ENCODE results near the gene FRMD5.
"Not testable (repeated sequence)": the region's sequence is repeated elsewhere in the genome, so short reads cannot be mapped to it uniquely, and the experiment has no call there.

The FRMD5 gene

DNA sequence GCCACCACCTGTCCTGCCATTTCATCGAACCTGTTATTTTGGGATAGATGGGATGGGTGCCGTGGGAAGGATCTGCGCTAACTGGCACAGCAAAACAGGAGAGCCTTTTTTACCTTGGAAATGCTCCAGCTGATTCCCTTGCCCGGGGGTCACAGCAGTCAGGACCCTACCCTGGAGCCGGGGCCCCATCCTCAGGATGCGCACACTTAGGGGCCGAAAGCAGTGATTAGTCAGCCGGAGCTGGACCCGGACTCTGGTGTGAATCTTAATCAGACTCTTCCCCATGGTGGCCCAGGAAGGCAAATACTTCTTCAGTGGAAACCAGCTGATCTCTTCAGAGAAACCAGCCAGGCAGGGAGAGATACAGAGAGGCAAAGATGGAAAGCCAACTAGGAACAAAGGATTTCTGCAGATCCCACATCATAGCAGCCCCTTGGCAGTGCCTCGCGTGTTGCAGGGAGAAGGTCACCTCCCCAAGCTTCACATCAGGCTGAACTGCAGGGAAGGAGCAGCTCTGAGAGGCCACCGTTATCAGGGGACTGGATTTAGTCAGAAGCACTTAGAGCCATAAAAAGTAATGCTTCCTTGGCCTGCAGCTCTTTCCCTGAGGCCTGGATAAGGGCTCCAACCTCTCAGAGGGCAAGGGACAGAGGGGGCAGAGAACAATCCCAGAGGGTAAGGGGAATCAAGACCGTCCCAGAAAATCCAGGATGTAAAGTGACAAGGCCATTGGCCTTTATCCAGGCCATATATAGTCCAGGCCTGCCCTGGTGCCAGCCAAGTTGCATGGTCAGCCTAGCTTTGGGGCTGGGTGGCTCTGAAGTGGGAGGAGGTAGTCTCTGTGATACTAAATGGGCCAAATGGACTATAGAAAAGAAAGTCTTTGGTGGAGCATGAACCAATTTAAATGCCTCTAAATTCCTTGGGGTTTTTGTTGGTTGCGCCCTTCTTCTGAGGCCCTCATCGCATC, 315.4 kb downstream of the FRMD5 start:
- no peak for DNase-seq

DNA sequence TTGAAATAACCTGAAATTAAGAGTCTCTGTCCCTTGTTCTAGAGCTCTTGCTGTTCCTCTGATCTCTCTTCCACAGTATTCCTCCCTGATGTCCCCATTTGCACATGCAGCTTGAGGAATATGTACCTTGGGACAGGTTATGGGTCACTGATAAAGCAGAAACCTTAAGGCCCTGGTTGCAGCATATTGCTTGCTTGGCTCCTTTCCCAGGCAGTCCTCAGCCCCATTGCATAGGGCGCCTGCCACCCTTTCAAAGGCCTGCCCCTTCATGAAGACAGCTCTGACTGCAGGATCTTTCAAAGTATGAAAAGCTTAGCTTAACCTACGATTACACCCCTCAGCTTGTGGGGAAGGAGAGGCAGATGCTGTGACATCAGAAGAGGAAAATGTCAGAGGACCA, 316.6 kb downstream of the FRMD5 start:
- no peak for DNase-seq

DNA sequence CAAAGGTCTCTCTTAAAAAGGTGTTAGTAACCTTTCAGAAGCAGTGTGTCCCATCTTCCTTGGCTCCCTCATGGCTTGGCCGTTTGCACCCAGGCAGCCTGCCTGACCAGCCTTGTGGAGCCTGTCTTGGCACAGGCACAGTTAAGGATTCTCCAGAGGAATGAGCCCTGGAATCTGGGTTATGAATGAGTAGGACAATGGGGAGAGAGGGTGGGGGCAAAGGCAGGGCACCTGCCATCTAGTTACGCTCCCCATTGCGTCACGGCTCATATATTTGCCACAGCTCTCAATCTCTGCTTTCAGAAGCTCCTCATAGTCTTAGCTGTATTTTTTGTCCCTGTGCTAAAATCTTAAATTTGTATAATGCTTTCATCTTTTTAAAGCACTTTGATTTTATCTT, 317.7 kb downstream of the FRMD5 start:
- no peak for DNase-seq

DNA sequence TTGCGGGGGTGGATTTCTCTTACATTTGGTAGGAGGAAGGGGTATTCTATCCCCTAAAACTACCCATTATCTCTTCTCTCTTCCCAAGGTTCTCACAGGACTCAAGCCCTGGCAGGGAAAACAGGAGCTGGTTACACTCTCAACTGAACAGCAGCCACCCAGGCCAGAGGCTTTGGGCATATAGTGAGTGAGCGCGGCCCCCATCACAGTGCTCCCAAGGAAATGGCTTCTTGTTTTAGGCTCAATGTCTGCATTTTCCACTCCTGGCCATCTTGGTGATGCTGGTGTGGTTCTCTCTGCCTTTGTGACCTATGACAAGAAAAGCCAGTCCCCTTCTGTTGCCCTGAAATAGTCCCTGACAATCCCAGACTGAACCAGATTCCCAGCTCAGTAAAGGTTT, 318.2 kb downstream of the FRMD5 start:
- DNase-seq: no peak

DNA sequence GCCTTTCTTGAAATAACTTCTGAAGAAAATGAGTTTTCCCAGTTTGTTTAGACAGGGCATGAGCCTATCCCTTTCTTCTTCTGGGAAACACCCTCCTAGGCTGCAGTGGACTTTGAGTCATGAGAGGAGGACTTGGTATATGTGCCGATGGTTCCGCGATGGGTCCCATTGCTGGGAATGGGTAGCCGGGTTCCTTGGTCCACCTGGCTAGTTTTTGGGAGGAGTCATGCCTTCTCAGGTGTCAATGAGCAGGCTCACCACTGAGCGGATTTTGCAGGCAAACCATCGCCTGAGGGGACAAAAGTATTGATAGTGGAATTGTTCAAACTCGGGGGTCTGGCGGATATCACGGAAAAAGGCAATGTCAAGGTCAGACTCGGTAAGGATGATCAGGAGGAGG, 321.4 kb downstream of the FRMD5 start:
- no peak for DNase-seq

DNA sequence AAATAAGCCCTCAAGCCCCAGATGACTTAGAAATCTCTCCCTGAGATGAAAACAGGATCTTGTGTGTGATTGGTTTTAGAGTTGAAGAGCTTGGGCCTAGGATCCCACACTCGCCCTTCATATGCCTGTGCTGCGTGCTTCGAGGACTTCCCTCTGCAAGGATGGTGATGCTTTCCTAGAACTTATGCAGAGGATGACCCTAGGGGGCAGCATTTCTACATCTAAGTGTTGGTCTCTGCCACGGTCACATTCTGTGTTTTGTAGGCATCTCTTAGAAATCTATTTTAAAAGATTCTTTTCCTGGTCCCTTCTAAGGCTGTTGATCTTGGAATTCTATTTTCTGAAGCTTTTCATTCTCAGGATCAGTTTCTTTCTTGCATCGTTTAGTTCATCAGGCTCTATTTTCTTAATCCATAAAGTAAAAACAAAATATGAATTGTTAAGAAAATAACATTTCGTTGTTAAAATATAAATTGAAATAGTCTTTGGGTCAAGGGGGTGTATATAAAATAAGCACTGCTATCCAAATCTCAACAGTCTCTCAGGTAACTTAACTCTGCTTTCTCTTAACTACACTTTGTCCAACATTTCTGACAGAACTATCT, 322.6 kb downstream of the FRMD5 start:
- DNase-seq: peak; percentile 33

DNA sequence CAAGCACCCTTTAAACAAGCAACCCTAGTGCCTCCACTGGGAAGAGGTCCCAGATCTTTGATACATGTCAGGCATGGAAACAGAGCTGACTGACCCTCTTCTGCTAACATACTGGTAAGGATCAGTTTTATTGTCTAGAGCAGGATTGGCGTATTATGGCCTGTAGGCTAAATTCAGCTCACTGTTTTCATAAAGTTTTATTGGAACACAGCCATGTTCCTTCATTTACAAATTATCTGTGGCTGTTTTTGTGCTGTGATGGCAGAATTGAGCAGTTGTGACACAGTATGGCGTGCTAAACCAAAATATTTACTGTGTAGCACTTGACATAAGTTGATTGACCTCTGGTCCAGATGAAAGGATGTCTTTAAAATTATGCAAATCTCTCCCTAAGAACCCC, 323.2 kb downstream of the FRMD5 start:
- DNase-seq: no peak

DNA sequence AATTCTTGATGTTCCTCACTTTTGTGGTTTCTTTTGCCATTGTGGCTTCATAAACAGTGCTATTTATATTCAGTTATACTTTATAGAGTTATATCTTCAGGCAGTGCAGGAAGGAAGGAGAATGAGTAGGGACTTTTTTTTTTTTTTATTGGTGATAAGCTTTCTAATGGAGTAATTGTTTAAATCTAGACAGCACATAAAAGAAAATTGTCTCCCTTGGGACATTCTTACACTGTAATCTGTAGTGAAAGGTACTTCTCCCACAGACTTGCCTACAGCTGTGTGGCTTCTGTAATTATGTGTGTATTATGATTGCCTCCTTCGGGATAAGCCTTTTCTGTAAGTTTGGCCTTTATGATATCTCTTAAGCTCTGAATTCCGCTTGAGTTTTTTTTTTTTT, 326.7 kb downstream of the FRMD5 start:
- no peak for DNase-seq

DNA sequence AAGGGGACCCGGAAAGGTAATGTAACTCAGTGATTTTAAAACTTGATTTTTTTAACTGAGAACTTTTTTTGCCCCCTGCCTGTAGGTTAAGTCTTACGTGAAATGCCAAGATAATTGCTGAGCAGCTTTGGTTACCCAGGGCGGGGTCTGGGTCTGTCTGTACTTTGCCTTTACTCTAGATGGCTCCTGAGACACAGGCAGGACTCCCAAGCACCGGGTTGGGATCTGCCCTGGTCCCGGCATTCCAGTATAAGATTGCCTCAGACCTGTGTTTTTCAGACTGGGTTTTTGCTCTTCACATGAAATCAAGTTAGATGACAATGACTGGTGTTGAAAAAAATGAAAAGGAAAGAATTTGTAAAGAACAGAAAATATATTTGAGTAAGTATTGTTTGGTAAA, 328.0 kb downstream of the FRMD5 start:
- no peak for DNase-seq

DNA sequence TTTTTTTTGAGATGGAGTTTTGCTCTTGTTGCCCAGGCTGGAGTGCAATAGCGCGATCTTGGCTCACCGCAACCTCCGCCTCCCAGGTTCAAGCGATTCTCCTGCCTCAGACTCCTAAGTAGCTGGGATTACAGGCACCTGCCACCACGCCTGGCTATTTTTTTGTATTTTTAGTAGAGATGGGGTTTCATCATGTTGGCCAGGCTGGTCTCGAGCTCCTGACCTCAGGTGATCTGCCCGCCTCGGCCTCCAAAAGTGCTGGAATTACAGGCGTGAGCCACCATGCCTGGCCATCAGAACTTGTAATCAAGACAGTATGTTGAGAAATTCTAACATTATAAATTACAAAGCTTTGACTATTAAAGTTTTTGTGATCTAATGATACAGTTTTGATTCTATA, 328.4 kb downstream of the FRMD5 start:
- not testable (repeated sequence) for DNase-seq

DNA sequence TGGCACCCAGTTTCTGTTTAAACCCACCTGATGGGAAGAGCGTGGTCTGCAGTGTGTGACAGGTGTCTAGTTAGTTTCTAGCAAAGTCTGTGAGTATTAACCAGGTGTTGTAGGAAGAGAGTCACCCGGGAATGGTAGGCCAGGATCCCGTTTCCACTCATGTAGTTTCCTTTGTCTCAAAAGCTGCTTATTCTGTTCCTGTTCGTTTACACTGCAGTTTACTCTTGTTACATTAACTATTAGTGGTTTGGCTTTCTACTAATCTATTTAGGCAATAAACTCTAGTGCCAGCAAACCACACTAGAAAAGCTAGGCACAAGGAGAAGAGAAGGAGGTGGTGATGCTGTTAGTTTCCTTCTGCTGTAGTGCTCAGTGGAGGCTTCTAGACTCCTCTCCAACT, 335.5 kb downstream of the FRMD5 start:
- no peak for DNase-seq

DNA sequence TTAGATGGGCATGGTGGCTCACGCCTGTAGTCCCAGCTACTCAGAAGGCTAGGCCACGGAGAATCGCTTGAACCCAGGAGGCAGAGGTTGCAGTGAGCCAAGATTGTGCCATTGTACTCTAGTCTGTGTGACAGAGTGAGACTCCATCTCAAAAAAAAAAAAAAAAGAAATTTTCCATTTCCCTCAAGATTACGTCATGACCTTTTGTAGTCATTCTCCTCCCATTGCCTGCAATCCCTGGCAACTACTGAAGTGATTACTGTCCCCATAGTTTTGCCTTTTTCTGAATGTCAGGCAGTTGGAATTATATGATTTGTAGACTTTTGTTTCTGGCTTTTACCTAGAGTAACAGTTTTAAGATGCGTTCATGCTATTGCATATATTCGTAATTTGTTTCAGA, 340.3 kb downstream of the FRMD5 start:
- DNase-seq: peak; percentile 76

DNA sequence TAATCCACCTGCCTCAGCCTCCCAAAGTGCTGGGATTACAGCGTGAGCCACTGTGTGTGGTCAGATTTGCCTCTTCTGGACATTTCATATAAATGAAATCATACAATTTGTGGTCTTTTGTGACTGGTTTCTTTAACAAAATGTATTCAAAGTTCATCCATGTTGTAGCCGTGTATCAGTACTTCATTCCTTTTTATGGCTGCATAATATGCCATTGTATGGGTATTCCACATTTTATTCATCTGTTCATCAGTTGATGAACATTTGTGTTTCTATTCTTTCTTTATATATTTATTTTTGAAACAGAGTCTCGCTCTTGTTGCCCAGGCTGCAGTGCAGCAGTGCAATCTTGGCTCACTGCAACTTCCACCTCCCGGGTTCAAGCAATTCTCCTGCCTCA, 342.5 kb downstream of the FRMD5 start:
- DNase-seq: no peak

DNA sequence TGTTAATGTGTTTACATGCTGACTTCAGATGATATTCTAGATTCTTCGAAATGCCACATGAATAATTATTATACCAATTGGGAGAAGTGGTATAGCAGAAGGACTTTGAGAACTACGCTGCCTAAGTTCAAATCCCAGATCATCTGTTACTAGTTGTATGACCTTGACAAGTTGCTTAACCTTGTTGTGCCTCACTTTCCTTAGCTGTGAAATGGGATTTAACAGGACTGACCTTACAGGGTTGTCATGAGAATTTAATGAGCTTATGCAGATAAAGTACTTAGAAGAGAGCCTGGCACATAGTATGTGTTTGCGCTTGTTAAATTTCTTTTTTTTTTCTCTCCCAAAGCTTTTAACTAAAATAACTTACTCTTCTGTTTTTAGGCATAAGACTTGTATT, 343.8 kb downstream of the FRMD5 start:
- no peak for DNase-seq

DNA sequence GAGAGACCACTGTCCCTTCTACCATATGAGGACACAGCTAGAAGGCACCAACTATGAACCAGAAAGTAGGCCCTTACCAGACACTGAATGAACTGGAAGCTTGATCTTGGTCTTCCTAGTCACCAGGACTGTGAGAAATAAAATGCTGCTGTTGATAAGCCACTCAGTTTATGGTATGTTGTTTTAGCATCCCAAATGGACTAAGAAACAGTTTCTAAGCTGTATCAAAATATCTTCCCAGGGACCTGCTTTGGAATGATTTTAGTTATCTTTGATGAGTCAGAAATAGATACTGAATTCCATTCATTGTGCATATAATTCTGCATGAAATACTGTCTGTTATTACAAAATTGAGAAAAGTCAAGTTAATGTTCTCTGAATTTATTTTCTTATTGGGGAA, 349.6 kb downstream of the FRMD5 start:
- DNase-seq: no peak

DNA sequence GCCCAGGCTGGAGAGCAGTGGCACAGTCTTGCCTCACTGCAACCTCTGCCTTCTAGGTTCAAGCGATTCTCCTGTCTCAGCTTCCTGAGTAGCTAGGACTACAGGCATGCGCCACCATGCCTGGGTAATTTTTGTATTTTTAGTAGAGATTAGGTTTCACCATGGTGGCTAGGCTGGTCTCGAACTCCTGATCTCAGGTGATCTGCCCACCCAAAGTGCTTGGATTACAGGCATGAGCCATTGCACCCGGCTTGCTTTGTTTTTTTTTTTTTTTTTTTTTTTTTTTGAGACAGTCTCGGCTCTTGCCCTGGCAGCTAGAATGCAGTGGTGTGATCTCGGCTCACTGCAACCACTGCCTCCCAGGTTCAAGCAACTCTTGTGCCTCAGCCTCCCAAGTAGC, 362.6 kb downstream of the FRMD5 start:
- DNase-seq: not testable (repeated sequence)

DNA sequence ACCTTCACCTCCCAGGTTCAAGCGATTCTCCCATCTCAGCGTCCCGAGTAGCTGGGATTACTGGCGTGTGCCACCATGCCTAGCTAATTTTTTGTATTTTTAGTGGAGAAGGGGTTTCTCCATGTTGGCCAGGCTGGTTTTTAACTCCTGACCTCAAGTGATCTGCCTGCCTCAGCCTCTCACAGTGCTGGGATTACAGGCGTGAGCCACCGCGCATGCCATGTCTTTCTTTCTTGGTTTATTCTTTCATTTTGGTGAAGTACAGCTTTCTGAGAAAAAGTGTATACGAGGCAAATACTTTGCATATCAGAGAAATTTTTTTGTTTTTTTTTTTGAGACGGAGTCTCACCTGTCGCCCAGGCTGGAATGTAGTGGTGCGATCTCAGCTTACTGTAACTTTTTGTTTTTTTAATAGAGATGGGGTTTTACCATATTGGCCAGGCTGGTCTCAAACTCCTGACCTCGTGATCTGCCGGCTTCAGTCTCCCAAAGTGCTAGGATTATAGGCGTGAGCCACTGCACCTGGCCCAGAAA, 363.5 kb downstream of the FRMD5 start:
- DNase-seq: not testable (repeated sequence)

DNA sequence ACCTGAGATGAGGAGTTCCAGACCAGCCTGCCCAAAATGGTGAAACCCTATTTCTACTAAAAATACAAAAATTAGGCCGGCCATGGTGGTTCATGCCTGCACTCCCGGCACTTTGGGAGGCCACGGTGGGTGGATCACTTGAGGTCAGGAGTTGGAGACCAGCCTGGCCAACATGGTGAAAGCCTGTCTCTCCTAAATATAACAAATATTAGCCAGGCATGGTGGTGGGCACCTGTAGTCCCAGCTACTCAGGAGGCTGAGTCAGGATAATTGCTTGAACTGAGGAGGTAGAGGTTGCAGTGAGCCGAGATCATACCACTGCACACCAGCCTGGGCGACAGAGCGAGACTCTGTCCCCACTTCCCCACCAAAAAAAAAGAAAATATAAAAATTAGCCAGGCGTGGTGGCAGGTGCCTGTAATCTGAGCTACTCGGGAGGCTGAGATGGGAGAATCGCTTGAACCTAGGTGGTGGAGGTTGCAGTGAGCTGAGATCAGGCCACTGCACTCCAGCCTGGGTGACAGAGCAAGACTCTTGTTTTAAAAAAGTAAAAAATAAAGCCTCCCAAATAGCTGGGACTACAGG, 364.3 kb downstream of the FRMD5 start:
- DNase-seq: not testable (repeated sequence)

DNA sequence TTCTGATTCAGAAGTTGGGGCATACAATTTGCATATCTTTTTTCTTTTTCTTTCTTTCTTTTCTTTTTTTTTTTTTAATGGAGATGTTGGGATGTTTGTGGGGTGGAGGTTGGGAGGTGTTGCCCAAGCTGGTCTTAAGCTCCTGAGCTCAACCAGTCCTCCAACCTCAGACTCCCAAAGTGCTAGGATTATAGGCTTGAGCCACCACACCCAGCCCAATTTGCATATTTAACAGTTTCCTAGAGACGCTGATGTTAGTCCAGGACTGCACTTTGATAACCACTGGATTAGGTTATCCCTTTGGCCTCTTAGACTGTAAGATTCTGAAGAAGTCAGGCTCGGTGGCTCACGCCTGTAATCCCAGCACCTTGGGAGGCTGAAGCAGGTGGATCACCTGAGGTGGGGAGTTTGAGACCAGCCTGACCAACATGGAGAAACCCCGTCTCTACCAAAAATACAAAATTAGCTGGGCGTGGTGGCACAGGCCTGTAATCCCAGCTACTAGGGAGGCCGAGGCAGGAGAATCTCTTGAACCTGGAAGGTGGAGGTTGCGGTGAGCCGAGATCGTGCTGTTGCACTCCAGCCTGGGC, 365.0 kb downstream of the FRMD5 start:
- not testable (repeated sequence) for DNase-seq

DNA sequence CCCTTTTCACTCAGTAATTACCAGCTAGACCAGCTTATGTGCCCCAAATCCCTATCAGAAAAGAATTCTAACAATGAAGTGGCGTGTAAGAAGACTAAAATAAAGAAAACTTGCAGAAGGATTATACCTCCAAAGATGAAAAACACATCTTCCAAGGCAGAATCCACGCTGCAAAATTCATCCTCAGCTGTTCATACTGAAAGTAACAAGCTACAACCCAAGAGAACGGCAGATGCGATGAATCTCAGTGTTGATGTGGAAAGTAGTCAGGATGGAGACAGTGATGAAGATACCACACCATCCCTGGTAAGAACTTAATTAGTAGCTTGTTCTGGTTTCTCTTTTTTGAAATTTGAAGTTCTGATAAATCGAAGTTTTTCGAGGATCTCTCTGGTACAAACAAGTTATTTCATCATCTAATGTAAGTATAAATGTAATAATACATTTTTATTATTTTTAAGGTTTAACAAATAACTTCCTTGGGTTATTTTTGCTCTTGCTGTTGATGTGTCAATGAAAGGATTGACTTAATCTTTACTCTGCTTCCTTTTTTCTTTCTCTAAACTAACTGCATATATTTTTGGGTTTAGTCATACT, 366.9 kb downstream of the FRMD5 start:
- DNase-seq: peak; percentile 11

DNA sequence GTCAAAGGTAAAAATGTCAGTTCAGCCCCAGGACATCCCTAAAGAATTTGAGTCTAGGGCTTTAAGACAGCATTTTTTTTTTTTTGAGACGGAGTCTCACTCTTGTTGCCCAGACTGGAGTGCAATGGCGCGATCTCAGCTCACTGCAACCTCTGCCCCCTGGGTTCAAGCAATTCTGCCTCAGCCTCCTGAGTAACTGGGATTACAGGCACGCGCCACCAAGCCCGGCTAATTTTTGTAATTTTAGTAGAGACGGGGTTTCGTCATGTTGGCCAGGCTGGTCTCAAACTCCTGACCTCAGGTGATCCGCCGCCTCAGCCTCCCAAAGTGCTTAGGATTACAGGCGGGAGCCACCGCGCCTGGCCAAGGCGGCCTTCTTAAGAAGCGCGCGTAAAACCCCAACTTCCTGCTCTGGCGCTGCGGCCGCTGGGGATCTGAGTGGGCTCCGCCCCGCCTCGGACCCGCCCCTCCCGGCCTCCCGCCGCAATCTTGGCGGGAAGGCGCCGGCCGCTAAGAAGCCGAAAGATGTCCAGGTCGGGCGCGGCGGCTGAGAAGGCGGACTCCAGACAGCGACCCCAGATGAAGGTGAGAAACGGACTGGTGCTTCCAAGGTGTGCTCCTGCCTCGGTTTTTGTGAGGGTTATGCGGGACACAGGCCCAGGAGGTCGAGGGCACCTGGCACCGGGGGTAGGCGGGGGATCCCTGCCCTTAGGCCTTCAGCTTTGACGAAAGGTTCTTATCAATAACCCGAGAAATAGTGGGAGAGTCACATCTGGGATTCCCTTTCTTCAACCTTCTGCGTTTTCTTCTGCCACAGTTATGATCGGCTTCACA, 368.3 kb downstream of the FRMD5 start, which contains the start of gene WDR76:
Gene WDR76 (plus strand): TSS at position 495 of the 834 bp plus-strand sequence. CDS start 31 bp downstream, at position 526.
- DNase-seq: peak; percentile 89

DNA sequence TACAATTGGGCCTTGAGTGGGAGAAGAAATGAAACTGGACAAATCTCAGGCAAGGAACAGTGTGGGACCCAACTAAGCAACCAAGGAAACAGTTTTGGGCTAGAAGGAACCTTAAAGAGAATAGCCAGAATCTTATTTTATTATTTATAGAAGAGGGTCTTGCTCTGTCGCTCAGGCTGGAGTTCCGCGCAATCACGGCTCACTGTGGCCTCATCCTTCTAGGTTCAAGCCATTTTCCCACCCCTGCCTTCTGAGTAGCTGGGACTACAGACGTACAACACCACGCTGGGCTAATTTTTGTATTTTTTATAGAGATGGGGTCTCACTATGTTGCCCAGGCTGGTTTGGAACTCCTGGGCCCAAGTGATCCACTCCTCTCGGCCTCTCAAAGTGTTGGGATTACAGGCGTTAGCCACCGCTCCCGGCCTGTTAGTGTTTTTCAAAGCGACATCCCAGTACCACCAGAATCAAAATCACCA, 369.0 kb downstream of the FRMD5 start:
- DNase-seq: no peak

Data from MV-4-11 (cell line).